ACHN (cell line): Measurements from ENCODE around the gene DDAH1.
A peak's percentile ranks its signal among the peaks of the same experiment; 100 is the strongest.

Experiments
- DNase-seq: peaks from one replicate; pipeline ENCODE4 v3.0.0-alpha.2; 2015
- in situ Hi-C: cut with HindIII; loops from 2 replicates; pipeline ENCODE4 v1.10.0; 2017; ENCODE audit warnings: low sequenced_read_pairs, low pct_ligation_motif_present, low pct_unique_long_range_greater_than_20kb

DDAH1 gene

DNA sequence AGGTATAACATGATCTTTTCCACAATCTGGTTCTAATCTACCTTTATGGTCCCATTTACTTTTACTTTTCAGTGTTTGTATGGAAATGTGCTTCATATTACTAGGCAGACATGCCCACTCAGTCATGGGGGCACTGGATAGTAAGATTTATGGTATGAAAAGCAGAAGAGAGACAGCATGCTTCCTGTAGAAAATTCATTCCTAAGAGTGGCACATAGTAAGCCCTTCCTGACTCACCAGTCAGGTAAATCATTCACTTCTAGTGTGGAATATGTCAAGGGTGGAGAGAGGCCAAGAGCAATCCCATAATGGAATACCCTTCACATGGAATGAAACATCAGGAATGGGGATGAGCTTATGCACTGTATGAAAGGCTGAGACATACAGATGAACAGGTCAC lies 139.0 kb downstream of the DDAH1 start:
- in situ Hi-C loops, result no loop called here

DNA sequence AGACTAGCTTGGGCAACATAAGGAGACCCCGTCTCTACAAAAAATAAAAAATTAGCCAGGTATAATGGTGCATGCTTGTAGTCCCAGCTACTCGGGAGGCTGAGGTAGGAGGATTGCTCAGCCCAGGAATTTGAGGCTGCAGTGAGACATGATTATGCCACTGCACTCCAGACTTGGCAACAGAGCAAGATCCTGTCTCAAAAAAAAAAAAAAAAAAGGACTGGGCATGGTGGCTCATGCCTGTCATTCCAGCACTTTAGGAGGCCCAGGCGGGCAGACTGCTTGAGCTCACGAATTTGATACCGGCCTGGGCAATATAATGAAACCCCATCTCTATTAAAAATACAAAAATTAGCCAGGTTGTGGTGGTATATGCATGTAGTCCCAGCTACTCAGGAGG lies 141.2 kb downstream of the DDAH1 start:
- in situ Hi-C loops, result loop anchor here (25.0 kb wide), 2 partner anchors 239 to 389 kb away; partner anchors contain the start of gene ZNHIT6
- DNase-seq, result no peak

More for the DNA sequence above, 139.0 kb downstream of the DDAH1 start:
- DNase-seq, result peak; percentile 94

DNA sequence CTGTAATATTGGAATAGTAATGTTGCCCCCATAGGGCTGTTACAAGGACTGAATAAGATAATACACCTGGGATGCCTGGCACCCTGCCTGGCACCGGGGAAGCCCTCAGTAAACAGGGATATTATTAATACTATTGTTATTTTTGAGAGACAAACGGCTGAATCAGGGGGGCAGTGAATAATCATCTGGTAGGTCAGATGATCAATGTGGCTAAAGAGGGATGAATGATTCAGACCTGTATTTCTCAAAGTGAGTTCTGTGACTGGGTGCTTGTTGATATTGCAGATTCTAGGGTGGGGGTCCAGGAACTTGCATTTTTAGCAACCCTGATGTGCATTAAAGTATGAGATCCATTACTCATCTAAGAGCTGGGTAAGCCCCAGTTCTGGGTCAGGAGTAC lies 142.3 kb downstream of the DDAH1 start:
- in situ Hi-C loops, result loop anchor here (25.0 kb wide), 2 partner anchors 240 to 390 kb away; partner anchors contain the start of gene ZNHIT6

DNA sequence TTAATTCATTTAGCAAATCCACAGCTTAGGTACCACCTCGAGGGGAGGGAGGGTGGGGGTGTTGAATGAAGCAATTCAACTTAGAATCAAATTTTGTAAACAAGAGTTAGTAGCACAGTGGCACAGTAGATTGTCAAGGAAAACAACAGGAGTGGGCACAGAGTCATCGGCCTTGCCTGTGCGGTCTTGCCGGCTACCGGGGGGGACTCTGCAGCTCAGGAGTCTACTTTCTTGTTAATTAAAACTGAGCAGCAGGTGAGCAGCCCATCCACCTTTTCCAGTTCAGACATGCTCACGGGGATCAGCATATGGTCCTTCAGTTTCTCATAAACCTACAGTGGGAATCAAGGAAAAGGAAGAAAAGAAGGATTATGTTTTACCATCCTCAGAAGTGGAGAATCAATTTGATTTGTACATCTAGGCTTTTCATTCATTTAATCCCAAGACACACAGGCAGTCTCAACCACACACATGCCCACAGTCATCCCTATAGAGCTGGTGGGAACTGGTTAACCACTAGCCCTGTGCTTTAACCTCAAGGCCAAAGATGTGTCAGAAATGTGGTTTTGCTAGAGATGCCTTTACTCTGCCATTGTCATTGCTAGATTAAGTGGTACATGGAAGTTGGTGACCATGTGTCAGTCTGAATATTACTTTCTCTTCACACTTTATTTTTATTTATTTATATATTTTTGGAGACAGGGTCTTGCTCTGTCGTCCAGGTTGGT lies 143.6 kb downstream of the DDAH1 start:
- in situ Hi-C loops, result loop anchor here (25.0 kb wide), 2 partner anchors 241 to 391 kb away; partner anchors contain the start of gene ZNHIT6
- DNase-seq, result peak; percentile 74

More for the DNA sequence above, 142.3 kb downstream of the DDAH1 start:
- no peak for DNase-seq

DNA sequence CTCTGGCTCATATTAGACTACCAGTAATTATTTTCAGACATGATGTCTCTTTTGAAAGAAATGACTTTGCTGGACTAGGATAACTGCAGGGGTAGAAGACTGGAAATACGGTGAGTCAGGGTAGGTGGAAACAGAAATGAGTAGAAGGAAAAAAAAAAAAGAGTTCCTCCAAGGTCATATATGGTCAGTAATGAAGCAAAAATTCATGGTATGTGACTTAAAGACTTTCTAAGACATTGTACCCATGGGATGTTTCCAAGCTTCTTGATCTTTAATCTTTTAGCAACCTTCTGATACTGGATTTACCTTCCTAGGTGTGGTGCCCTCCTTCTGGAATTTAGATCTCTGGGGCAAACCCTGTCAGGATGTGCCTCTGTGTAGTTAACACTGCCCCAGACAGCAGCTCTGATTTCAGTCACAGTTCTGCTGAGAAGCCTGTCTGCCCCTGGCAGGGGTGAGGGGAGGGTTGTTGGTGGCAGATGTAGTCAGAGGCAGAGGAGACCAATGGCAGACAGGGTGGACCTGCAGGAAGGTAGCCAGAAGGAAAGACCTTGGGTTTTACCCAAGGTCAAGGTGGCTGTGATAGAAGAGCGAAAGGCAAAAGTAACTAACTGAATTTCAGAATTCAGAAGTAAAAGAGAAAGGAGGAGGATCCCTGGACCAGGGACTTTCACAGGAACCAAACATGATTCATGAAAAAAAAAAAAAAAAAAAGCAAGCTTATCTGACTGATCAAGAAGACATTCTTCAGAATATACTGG lies 144.4 kb downstream of the DDAH1 start:
- peak; percentile 44 for DNase-seq
- in situ Hi-C loops, result loop anchor here (25.0 kb wide), 2 partner anchors 242 to 392 kb away; partner anchors contain the start of gene ZNHIT6

DNA sequence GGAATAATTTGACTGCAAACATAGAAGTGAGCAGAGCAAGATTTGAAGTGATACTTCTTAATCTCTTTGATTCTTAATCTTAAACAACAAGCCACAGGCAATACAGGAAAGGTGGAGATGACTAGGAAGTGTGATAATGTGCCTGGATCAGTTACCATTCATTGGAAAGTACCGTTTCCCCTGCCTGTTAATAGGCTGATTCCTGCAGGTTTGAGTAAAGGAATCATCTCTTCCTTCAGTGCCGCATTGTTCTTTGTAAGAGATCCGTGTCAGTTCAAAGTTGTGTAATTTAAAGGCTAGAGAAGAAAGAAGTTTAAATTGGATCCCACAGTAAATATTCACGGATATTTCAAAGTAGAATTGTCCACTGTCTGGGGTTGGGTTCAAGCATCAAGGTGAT lies 145.0 kb downstream of the DDAH1 start:
- in situ Hi-C loops, result loop anchor here (25.0 kb wide), 2 partner anchors 242 to 392 kb away; partner anchors contain the start of gene ZNHIT6

DNA sequence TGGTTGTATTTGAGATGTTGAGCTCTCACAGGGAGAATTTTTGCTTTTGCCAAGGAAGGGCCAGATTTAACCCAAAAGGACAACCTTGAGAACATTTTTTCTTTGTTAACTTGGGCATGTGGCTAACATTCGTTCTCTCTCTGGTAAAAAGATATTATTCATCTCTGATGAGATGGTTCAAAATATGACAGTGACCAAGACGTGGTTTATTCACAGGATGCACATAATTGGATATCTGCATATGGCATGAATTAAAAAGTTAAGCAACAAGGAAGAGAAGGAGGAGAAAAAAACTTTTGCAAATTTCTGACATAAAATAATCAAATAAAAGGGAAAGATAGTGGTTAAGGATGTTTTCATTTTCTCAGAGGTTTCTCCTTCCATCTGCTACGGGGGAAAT lies 145.5 kb downstream of the DDAH1 start:
- in situ Hi-C loops, result loop anchor here (25.0 kb wide), 2 partner anchors 243 to 393 kb away; partner anchors contain the start of gene ZNHIT6
- DNase-seq, result no peak

More for the DNA sequence above, 145.0 kb downstream of the DDAH1 start:
- DNase-seq, result no peak

DNA sequence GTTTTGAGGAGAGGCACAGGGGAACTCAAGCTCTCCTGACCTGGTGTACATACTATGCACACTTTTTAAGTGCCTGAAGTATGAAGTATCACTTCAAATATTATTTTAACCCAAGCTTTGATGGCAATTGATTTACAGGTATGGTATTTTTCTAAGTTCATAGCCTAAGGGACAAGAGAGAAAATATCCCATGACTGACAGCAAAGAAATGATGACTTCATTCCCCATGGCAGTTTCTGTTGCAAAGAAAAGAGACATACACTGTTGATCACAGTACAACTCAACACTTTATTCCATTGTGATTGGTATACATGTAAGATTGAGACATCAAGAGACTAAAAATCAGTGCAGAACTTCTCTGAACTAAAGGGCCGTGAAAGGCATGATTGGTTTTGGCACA lies 146.7 kb downstream of the DDAH1 start:
- no peak for DNase-seq
- in situ Hi-C loops, result loop anchor here (25.0 kb wide), 2 partner anchors 244 to 394 kb away; partner anchors contain the start of gene ZNHIT6

DNA sequence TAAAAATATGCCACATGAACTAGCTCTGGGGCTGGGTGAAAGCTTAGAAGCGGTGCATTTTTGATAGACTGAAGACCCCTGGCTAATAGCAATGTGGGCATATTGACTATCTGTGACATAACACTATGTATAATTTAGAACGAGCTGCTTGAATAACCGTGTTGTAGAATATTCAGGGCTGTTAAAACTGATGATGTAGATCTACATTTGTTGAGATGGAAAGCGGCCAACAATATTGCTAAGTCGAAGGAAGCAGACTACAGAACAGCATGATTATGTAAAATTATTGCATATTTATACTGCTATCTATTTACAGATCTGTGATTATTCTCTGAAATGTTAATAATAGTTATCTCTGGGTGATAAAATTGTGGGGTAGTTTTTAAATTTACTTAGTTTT lies 147.4 kb downstream of the DDAH1 start:
- no peak for DNase-seq
- in situ Hi-C loops, result loop anchor here (25.0 kb wide), 2 partner anchors 245 to 395 kb away; partner anchors contain the start of gene ZNHIT6

DNA sequence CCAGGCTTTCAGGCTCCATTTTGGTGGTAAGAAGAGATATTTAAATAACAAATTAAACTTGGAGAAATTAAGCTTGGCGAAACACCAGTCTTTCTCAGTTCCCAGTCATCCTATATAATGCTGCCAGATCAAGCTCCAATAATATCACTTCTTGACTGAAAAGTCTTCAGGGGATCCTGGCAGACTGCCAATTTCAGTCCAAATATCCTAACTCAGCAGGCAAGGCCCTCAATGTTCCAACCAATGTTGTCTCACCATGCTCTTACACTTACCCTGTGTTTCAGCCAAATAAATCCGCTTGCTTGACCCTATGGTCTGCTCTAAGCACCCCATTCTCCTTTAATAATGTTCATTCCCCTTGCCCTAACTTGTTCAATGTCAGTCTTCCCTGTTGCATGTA lies 148.6 kb downstream of the DDAH1 start:
- in situ Hi-C loops, result loop anchor here (25.0 kb wide), 2 partner anchors 246 to 396 kb away; partner anchors contain the start of gene ZNHIT6
- DNase-seq, result no peak

DNA sequence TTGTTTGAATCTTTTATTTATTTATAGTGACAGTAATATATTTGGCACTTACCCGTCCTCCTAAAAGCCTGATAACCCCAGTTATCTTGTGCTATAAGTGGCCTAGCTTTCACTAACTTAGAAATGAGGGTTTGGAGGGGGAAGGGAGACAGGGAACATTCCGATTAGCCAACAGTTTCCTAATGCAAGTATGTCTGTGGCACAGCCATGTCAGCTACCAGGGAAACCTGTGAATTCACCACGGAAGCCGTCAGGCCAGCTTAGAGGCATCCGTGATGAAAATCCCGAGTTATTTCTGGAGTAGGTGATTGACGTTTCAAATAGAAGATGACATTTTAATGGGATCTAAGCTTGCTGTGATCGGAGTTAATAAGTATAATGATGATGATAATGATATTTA lies 149.2 kb downstream of the DDAH1 start:
- in situ Hi-C loops, result loop anchor here (25.0 kb wide), 2 partner anchors 247 to 397 kb away; partner anchors contain the start of gene ZNHIT6
- no peak for DNase-seq

DNA sequence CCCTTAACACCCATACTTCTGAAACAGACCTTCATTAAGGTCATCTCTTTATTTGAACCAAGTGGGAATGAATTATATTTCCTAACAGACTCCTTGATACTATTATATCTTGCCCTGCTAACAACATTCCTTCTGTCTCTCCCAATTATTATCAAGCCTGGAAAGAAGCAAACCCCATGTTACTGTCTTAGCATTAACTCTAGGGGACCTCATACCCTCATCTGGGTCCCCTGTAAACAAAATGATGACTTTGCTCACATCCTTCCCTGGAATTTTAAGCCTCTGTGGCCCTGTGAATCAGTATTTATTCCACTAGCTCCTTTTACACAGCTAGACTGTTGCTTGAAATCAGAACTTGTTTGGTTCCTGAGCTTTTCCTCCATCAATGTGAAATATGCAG lies 150.2 kb downstream of the DDAH1 start:
- in situ Hi-C loops, result loop anchor here (25.0 kb wide), 2 partner anchors 248 to 398 kb away; partner anchors contain the start of gene ZNHIT6
- no peak for DNase-seq

DNA sequence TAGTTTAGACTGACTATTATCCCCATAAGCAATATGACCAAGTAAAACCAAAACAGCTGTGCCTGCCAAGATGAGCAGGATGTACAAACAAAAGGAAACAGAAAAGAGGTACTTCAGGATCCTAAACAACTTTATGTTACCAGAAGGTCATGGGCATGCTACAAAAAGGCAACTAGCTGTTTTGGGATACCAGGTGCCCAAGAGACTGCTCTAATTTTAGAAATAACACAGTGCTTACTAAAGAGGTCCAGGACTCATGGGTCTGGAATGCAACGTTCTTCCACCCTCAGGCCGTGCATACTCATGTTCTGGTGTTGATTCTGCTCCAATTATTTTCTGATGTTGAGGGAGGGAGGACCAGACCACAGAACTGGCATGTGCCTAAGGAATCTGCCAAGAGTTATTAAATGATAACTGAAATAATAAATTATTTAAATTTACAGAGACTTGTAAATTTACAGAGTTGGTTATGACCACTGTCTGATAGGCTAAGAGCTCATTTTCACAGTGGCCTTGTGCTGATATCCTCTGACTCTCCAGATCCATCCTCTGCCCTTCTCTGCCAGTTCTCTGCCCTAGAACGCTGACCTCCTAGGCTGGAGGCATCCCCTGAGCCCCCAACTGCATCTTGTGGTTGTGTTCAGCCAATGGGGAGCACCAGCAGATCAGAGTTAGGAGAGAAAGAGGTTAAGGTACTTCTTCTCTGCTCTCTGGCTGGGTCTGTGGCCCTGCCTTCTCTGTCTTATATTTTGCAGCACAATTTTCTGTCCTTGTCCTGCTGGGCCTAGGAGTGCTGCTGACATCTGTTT lies 150.9 kb downstream of the DDAH1 start:
- DNase-seq, result peak; percentile 75
- in situ Hi-C loops, result loop anchor here (25.0 kb wide), 2 partner anchors 248 to 398 kb away; partner anchors contain the start of gene ZNHIT6

DNA sequence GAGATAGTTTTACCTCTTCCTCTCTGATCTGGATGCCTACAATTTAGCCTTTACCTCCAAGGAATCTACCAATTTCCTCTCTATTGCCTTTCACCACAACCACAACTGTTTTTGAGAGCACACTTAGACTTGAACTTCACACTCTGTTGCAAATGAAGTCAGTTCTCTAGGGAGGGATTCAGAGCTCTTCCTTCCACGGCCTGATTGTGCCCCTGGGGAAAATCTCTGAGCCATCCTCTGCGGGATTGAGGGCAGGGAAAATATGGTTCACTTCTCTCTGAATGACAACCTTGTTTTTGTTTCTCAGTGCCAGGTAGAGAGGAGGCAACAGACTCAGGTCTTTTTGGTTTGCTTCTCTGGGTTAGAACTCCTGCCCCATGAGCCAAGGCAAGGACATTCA lies 153.1 kb downstream of the DDAH1 start:
- no peak for DNase-seq
- in situ Hi-C loops, result loop anchor here (25.0 kb wide), 2 partner anchors 250 to 400 kb away; partner anchors contain the start of gene ZNHIT6

DNA sequence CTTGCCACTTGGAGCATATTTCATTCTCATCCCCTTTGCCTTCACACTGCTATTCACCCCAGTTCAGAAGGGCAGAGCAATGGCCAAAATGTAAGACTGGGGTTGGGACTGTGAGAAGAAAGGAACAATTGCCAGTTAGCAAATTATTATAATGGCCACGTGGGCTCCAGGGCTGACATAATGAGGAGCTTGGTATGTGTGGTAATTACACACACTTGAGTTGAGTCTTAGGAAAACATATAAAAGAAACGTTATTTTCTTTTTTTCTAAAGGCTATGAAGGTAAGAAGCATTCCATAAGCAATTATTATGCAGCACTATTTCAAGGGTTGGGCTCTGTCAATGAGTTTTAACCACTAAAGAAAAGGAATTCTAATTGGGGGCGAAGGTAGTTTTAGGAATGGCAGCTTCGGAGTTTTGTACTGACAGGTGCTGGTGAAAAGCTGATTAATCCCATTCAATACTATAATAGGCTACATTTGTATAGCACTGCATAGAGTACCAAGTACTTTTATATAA lies 156.1 kb downstream of the DDAH1 start:
- DNase-seq, result no peak
- in situ Hi-C loops, result loop anchor here (25.0 kb wide), 2 partner anchors 253 to 403 kb away; partner anchors contain the start of gene ZNHIT6

DNA sequence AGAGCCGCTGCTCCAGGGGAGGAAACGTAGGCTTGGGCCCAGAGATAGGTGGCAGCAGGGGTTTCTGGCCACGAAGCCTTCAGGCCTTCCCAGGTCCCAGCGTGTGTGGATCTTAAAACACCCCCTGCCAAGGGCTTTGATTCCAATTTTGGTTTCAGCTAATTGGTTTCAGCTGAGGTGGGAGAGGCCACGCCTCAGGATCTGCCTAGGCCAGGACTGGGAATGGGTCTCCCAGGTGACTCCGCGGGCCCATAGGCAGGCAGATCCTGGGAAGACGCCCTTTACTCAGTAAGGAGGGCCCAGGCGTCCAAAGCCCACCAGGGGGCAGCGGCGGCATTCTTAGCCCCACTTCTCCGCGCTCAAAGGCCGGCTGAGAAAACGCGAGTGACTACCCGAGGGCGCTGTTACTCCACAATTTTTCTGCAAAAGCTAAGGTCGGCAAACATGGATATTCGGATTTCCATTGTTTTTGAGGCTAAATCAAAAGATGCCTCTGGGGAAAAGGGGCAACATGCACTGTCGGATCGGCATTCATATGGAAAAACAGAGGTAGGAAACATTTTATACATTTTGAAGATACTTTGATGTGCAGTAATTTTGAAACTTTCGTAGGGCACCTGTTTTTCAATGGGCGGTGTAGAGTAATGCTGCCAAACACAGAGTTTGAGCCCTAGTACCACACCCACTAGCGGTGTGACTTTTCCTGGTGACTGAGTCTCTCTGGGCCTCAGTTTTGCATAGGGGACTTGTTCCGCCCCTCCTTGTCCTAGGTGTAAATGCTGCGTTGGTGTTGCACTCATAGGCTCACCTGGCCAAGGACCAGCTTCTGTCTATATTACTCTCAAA lies 156.7 kb downstream of the DDAH1 start:
- in situ Hi-C loops, result loop anchor here (25.0 kb wide), 2 partner anchors 254 to 404 kb away; partner anchors contain the start of gene ZNHIT6
- peak; percentile 89 for DNase-seq

DNA sequence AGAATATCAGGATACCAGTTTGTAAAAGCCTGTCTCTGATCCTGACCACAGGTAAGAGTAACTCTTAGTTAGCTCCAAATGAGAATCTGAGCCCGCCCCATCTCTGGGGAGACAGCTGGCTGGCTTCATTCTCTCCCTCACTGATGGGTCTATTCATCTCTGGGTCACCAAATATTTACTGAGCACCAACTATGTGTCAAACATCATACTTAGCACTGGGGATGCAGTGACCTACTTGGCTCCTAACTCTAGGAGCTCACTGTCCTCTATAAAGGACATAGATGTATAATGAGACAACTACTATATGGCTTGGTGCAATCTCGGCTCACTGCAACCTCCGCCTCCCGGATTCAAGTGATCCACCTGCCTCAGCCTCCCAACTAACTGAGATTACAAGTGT lies 158.7 kb downstream of the DDAH1 start:
- no peak for DNase-seq
- in situ Hi-C loops, result loop anchor here (25.0 kb wide), 2 partner anchors 256 to 406 kb away; partner anchors contain the start of gene ZNHIT6
